Gastrocnemius medialis (tissue), 4 donors: Measurements from ENCODE around the gene RNU1-4.
"Not testable (repeated sequence)": the region's sequence is repeated elsewhere in the genome, so short reads cannot be mapped to it uniquely, and the experiment has no call there.

Experiments used
- CTCF ChIP-seq, 5 experiments: fragments of 450-650 bp in 3 of 5; fragments of 200-600 bp in 2 of 5; sonication (generic) in 2 of 5; IDR thresholded peaks in 4 of 5; conservative IDR thresholded peaks in 1 of 5; 1 replicate in 4 of 5; 2 replicates in 1 of 5; pipeline ENCODE4 v1.5.1; 2016 to 2019; ENCODE audit warnings: antibody characterized with exemption in 5 of 5, mild to moderate bottlenecking in 3 of 5, moderate library complexity in 3 of 5
- POLR2A ChIP-seq, 2 donors: fragments of 450-650 bp; IDR thresholded peaks; one replicate each; pipeline ENCODE4 v1.6.1; 2017; ENCODE audit warnings: antibody characterized with exemption in 2 of 2, mild to moderate bottlenecking in 2 of 2, moderate library complexity in 2 of 2

- not testable (repeated sequence) for TF ChIP-seq CTCF (IDR thresholded peaks at IDR 0.05 in 4 of 5, conservative IDR thresholded peaks at IDR 0.05 in 1 of 5); POLR2A (IDR thresholded peaks at IDR 0.05)
Measured at GRCh38 chr1:16758060-16758459, 17.7 kb downstream of the RNU1-4 start.
